Panc1 (cell line): Measurements from ENCODE around the gene RNU7-1. TPM values are rescaled to one million over a fixed set of nuclear protein-coding genes. Genes with fewer than 3 reads are reported as not detected.

Experiments used
- ATAC-seq: fragments of 200-7000 bp; cut with Tn5 transposase; 2 replicates; pipeline ENCODE4 v1.9.1; 2020; ENCODE audit warnings: mild to moderate bottlenecking, moderate library complexity
- BruUV-seq: library from RNA; stranded (reverse); fragments of 400-500 nt; replicated peaks from 2 replicates; lab custom pipeline; 2021; lab: Mats Ljungman, UMichigan
- CTCF ChIA-PET: fragments of 300-600 bp; sonication (Branson Sonifier 250); formaldehyde crosslinking; loops from one replicate; lab custom pipeline; 2022; ENCODE audit warnings: antibody characterized with exemption; lab: Charles Lee
- POLR2A ChIA-PET: fragments of 300-600 bp; sonication (Branson Sonifier 250); formaldehyde crosslinking; loops from one replicate; lab custom pipeline; 2022; ENCODE audit warnings: antibody characterized with exemption; lab: Charles Lee
- DNase-seq: peaks from one replicate; pipeline ENCODE4 v3.0.0-alpha.2; 2010; ENCODE audit warnings: low read depth, low spot score
- H3K27ac ChIP-seq: 2 replicates; pipeline ENCODE4 v1.5.1; 2011; ENCODE audit warnings: mild to moderate bottlenecking, low read length, inconsistent platforms
- H3K27me3 ChIP-seq: fragments of 200-500 bp; sonication (Bioruptor generic); 2 replicates; pipeline ENCODE4 v1.6.0; 2014; ENCODE audit warnings: low read length, inconsistent platforms; ENCODE audit not compliant: control insufficient read depth, insufficient read depth
- H3K36me3 ChIP-seq: fragments of 200-500 bp; sonication (Bioruptor generic); 2 replicates; pipeline ENCODE4 v1.5.1; 2014; ENCODE audit warnings: inconsistent platforms, mild to moderate bottlenecking, low read length, moderate library complexity; ENCODE audit not compliant: control insufficient read depth, insufficient read depth
- H3K4me1 ChIP-seq: 2 replicates; pipeline ENCODE4 v1.5.1; 2011; ENCODE audit warnings: inconsistent platforms, mild to moderate bottlenecking, low read length, moderate library complexity; ENCODE audit not compliant: control insufficient read depth, insufficient read depth
- H3K4me3 ChIP-seq, 2 experiments: 2 replicates each; pipeline ENCODE4 v1.5.1; 2011 to 2012; ENCODE audit warnings: low read depth in 2 of 2, low read length in 2 of 2, mild to moderate bottlenecking in 2 of 2, inconsistent platforms in 1 of 2, moderate library complexity in 1 of 2
- H3K9me3 ChIP-seq: fragments of 200-500 bp; sonication (Bioruptor generic); 2 replicates; pipeline ENCODE4 v1.5.1; 2014; ENCODE audit warnings: low read depth, mild to moderate bottlenecking, inconsistent platforms, low read length, moderate library complexity; ENCODE audit not compliant: control insufficient read depth, insufficient read depth
- CTCF ChIP-seq: fragments of 450-650 bp; IDR thresholded peaks from 2 replicates; pipeline ENCODE4 v1.5.1; 2017; ENCODE audit warnings: mild to moderate bottlenecking
- POLR2AphosphoS5 ChIP-seq: IDR thresholded peaks from 2 replicates; pipeline ENCODE4 v1.6.1; 2012; ENCODE audit warnings: mild to moderate bottlenecking, low read depth, low read length, moderate library complexity
- REST ChIP-seq, 2 experiments: IDR thresholded peaks; 2 replicates each; pipeline ENCODE4 v1.6.1; 2011 to 2012; ENCODE audit warnings: low read depth in 2 of 2, control low read depth in 1 of 2, low read length in 1 of 2, mild to moderate bottlenecking in 1 of 2, moderate library complexity in 1 of 2; ENCODE audit not compliant: insufficient read depth in 1 of 2
- SIN3A ChIP-seq: IDR thresholded peaks from 2 replicates; pipeline ENCODE4 v1.6.1; 2012; ENCODE audit warnings: low read depth, mild to moderate bottlenecking, low read length, moderate library complexity, borderline replicate concordance; ENCODE audit not compliant: insufficient read depth
- TCF7L2 ChIP-seq: IDR thresholded peaks from 2 replicates; pipeline ENCODE4 v1.6.1; 2011; ENCODE audit warnings: mild to moderate bottlenecking, low read depth, low read length, inconsistent platforms
- in situ Hi-C: cut with HindIII; loops from 2 replicates; pipeline ENCODE4 v1.10.0; 2016; ENCODE audit warnings: low sequenced_read_pairs, low pct_unique_long_range_greater_than_20kb
- intact Hi-C: fragments of 100-400 bp; cut with micrococcal nuclease; formaldehyde crosslinking; loops from one replicate; pipeline ENCODE4 v1.10.0; 2022; ENCODE audit not compliant: unreplicated experiment
- total RNA-seq: library from RNA; stranded (reverse); gene quantifications from one replicate; pipeline ENCODE4 v1.2.1, GENCODE V29; 2021; ENCODE audit not compliant: unreplicated experiment

Gene RNU7-1
- total RNA-seq, 1 experiment from 2014 or later: not detected

GRCh38 chr12:6899837-6900519, 43.6 kb upstream of the RNU7-1 start:
- ChIA-PET CTCF (no interaction called here), POLR2A (no interaction called here)
- DNase-seq (no peak), ATAC-seq (no peak)
- no peaks in the 10 kb centered on the region; the same call in 1 of the 2 replicates for H3K4me1 ChIP-seq
- H3K36me3 ChIP-seq: no peaks in the 10 kb centered on the region
- no peaks in the 10 kb centered on the region for H3K9me3 ChIP-seq
- no peak overlapping the region for H3K27ac ChIP-seq
- in situ Hi-C loops: no loop called here
- H3K4me3 ChIP-seq: no peak overlapping the region
- intact Hi-C loops: no loop called here
- TF ChIP-seq REST (IDR thresholded peaks at IDR 0.05; ENCODE audit: insufficient read depth in 1 of 2, low read depth in 2 of 2, low read length in 1 of 2) (no peak), CTCF (no peak), POLR2AphosphoS5 (no peak), TCF7L2 (no peak)
- BruUV-seq: no TSS peak
- H3K27me3 ChIP-seq: no peaks in the 10 kb centered on the region

GRCh38 chr12:6902448-6902847, 41.2 kb upstream of the RNU7-1 start:
- BruUV-seq: no TSS peak
- no peak for DNase-seq
- Histone ChIP-seq H3K9me3 (no peaks in the 10 kb centered on the region), H3K4me1 (no peaks in the 10 kb centered on the region; the same call in 1 of the 2 replicates), H3K27me3 (no peaks in the 10 kb centered on the region), H3K4me3 (no peak overlapping the region), H3K36me3 (no peaks in the 10 kb centered on the region), H3K27ac (no peak overlapping the region)
- POLR2A ChIA-PET: no interaction called here
- ATAC-seq: no peak
- intact Hi-C loops: no loop called here
- in situ Hi-C loops: no loop called here
- CTCF ChIA-PET: no interaction called here
- TF ChIP-seq TCF7L2 (no peak), REST (IDR thresholded peaks at IDR 0.05; ENCODE audit: insufficient read depth in 1 of 2, low read depth in 2 of 2, low read length in 1 of 2) (no peak), CTCF (no peak), POLR2AphosphoS5 (no peak), SIN3A (no peak)
